ENCODE data around the gene CALN1.
"Not testable (repeated sequence)": the region's sequence is repeated elsewhere in the genome, so short reads cannot be mapped to it uniquely, and the experiment has no call there.

DNA sequence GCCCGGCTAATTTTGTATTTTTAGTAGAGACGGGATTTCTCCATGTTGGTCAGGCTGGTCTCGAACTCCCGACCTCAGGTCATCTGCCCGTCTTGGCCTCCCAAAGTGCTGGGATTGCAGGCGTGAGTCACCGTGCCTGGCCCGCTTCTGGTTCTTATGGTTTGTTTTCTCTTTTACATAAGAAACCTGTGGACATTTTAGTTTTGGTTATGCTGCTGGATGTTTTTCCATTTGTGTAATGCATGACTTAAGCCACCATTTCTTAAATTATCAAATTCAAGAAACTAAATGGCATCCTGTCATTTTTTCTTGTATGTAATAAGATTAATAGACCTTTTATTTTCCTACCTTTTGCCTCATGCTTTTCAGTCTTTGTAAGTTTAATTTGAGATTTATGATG, 589.7 kb downstream of the CALN1 start:
- not testable (repeated sequence) for TF ChIP-seq KDM5A (IDR thresholded peaks at IDR 0.05; ENCODE audit: low read length); EP300 (IDR thresholded peaks at IDR 0.05; ENCODE audit: borderline replicate concordance in 1 of 2, low read depth in 2 of 2, low read length in 2 of 2); SP2 (IDR thresholded peaks at IDR 0.05; ENCODE audit: low read length); POLR2AphosphoS5 (IDR thresholded peaks at IDR 0.05; ENCODE audit: low read depth, low read length); EZH2 (IDR thresholded peaks at IDR 0.05; ENCODE audit: low read depth, low read length, severe bottlenecking); SIN3A (conservative IDR thresholded peaks at IDR 0.05 in 1 of 2, IDR thresholded peaks at IDR 0.05 in 1 of 2; ENCODE audit: low read depth in 1 of 2, low read length in 2 of 2); ZNF274 (IDR thresholded peaks at IDR 0.05; ENCODE audit: borderline replicate concordance, extremely low read depth, low read length)
- TF ChIP-seq, protein P1, sequence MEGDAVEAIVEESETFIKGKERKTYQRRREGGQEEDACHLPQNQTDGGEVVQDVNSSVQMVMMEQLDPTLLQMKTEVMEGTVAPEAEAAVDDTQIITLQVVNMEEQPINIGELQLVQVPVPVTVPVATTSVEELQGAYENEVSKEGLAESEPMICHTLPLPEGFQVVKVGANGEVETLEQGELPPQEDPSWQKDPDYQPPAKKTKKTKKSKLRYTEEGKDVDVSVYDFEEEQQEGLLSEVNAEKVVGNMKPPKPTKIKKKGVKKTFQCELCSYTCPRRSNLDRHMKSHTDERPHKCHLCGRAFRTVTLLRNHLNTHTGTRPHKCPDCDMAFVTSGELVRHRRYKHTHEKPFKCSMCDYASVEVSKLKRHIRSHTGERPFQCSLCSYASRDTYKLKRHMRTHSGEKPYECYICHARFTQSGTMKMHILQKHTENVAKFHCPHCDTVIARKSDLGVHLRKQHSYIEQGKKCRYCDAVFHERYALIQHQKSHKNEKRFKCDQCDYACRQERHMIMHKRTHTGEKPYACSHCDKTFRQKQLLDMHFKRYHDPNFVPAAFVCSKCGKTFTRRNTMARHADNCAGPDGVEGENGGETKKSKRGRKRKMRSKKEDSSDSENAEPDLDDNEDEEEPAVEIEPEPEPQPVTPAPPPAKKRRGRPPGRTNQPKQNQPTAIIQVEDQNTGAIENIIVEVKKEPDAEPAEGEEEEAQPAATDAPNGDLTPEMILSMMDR (IDR thresholded peaks at IDR 0.05; ENCODE audit: control extremely low read depth in 1 of 3, insufficient read depth in 1 of 3, low read depth in 1 of 3, low read length in 3 of 3) = not testable (repeated sequence)

Data from H1 (cell line).